GM23338 (cell line): ENCODE data around the gene RAB36. TPM values are rescaled to one million over a fixed set of nuclear protein-coding genes. Genes with fewer than 3 reads are reported as not detected.

Source experiments
- ATAC-seq: fragments of 200-7000 bp; cut with Tn5 transposase; 3 replicates; pipeline ENCODE4 v1.9.1; 2020
- DNase-seq: peaks from one replicate; pipeline ENCODE4 v3.0.0-alpha.2; 2015; ENCODE audit warnings: low spot score
- H2AFZ ChIP-seq: fragments of 200-600 bp; sonication (generic); 2 replicates; pipeline ENCODE4 v1.8.0; 2016; ENCODE audit warnings: antibody characterized with exemption, mild to moderate bottlenecking, moderate library complexity
- H3F3A ChIP-seq: fragments of 200-600 bp; sonication (generic); replicated peaks from 2 replicates; pipeline ENCODE4 v1.8.0; 2017; ENCODE audit warnings: antibody characterized with exemption, mixed run types, low read depth
- H3K27ac ChIP-seq: fragments of 200-600 bp; sonication (generic); 2 replicates; pipeline ENCODE4 v1.6.1; 2016; ENCODE audit warnings: low read depth
- H3K27me3 ChIP-seq: fragments of 200-600 bp; sonication (generic); 2 replicates; pipeline ENCODE4 v1.8.0; 2016; ENCODE audit warnings: mild to moderate bottlenecking, mixed run types, moderate library complexity; ENCODE audit not compliant: insufficient read depth
- H3K36me3 ChIP-seq: fragments of 200-600 bp; sonication (generic); 2 replicates; pipeline ENCODE4 v1.8.0; 2016; ENCODE audit warnings: mild to moderate bottlenecking; ENCODE audit not compliant: insufficient read depth
- H3K4me1 ChIP-seq: fragments of 200-600 bp; sonication (generic); 2 replicates; pipeline ENCODE4 v1.8.0; 2016; ENCODE audit warnings: mild to moderate bottlenecking, moderate library complexity; ENCODE audit not compliant: insufficient read depth
- H3K4me2 ChIP-seq: fragments of 200-600 bp; sonication (generic); 2 replicates; pipeline ENCODE4 v1.7.1; 2017; ENCODE audit warnings: mixed run types
- H3K4me3 ChIP-seq: fragments of 200-600 bp; sonication (generic); 2 replicates; pipeline ENCODE4 v1.6.1; 2016; ENCODE audit warnings: mixed run types
- H3K79me2 ChIP-seq: fragments of 200-600 bp; sonication (generic); replicated peaks from 2 replicates; pipeline ENCODE4 v1.8.0; 2017; ENCODE audit warnings: mild to moderate bottlenecking; ENCODE audit not compliant: insufficient read depth
- H3K9me2 ChIP-seq: fragments of 200-600 bp; sonication (generic); 2 replicates; pipeline ENCODE4 v1.8.0; 2017; ENCODE audit not compliant: insufficient read depth
- H4K20me1 ChIP-seq: fragments of 200-600 bp; sonication (generic); replicated peaks from 2 replicates; pipeline ENCODE4 v1.8.0; 2017; ENCODE audit warnings: mild to moderate bottlenecking; ENCODE audit not compliant: insufficient read depth
- H3K27ac Mint-ChIP-seq: 2 replicates; pipeline ENCODE4 v1.8.0; 2020; ENCODE audit warnings: inconsistent platforms, mild to moderate bottlenecking, moderate library complexity, mixed read lengths
- H3K27me3 Mint-ChIP-seq: 3 replicates; pipeline ENCODE4 v1.8.0; 2022; ENCODE audit warnings: low read depth, mild to moderate bottlenecking, moderate library complexity, mixed read lengths, inconsistent platforms; ENCODE audit not compliant: insufficient read depth, poor library complexity
- H3K36me3 Mint-ChIP-seq: 3 replicates; pipeline ENCODE4 v1.8.0; 2021; ENCODE audit warnings: low read depth, mild to moderate bottlenecking, inconsistent platforms, moderate library complexity, mixed read lengths
- H3K4me1 Mint-ChIP-seq: 3 replicates; pipeline ENCODE4 v1.8.0; 2020; ENCODE audit warnings: mild to moderate bottlenecking, inconsistent platforms, mixed read lengths
- H3K4me3 Mint-ChIP-seq: 3 replicates; pipeline ENCODE4 v1.8.0; 2021; ENCODE audit warnings: moderate library complexity, mild to moderate bottlenecking, inconsistent platforms, mixed read lengths
- H3K9me3 Mint-ChIP-seq: 3 replicates; pipeline ENCODE4 v1.8.0; 2020; ENCODE audit warnings: moderate library complexity, mild to moderate bottlenecking, inconsistent platforms, mixed read lengths
- CREB1 ChIP-seq: fragments of 250-450 bp; sonication (Bioruptor Pico); IDR thresholded peaks from 2 replicates; pipeline ENCODE4 v1.5.0; 2020; ENCODE audit warnings: low read depth, mild to moderate bottlenecking, moderate library complexity
- EZH2 ChIP-seq: fragments of 200-600 bp; sonication (generic); IDR thresholded peaks from one replicate; pipeline ENCODE4 v1.8.0; 2017; ENCODE audit warnings: antibody characterized with exemption, mild to moderate bottlenecking, low read depth; ENCODE audit not compliant: unreplicated experiment
- EZH2phosphoT487 ChIP-seq: fragments of 200-600 bp; sonication (generic); IDR thresholded peaks from one replicate; pipeline ENCODE4 v1.8.1; 2018; ENCODE audit warnings: antibody characterized with exemption; ENCODE audit not compliant: unreplicated experiment
- JUNB ChIP-seq: IDR thresholded peaks from one replicate; pipeline ENCODE4 v1.6.1; 2016; ENCODE audit warnings: antibody characterized with exemption; ENCODE audit not compliant: unreplicated experiment
- NANOG ChIP-seq: IDR thresholded peaks from 2 replicates; pipeline ENCODE4 v1.6.1; 2016; ENCODE audit warnings: antibody characterized with exemption, borderline replicate concordance
- POLR2AphosphoS5 ChIP-seq: IDR thresholded peaks from 2 replicates; pipeline ENCODE4 v1.6.1; 2016; ENCODE audit warnings: antibody characterized with exemption, low read depth
- STAT1 ChIP-seq: IDR thresholded peaks from one replicate; pipeline ENCODE4 v1.6.1; 2016; ENCODE audit warnings: antibody characterized with exemption; ENCODE audit not compliant: unreplicated experiment
- ZNF114 ChIP-seq: fragments of 250-450 bp; sonication (Bioruptor Pico); IDR thresholded peaks from 2 replicates; pipeline ENCODE4 v1.5.0; 2020; ENCODE audit warnings: mild to moderate bottlenecking, moderate library complexity
- ZNF331 ChIP-seq: fragments of 250-450 bp; sonication (Bioruptor Pico); IDR thresholded peaks from 2 replicates; pipeline ENCODE4 v1.5.0; 2020; ENCODE audit warnings: low read depth, mild to moderate bottlenecking, moderate library complexity
- polyA plus RNA-seq: library from polyadenylated mRNA; unstranded; fragments of >200 nt; fragmentation: Nextera tagmentation; extraction: Ambion mirVana; gene quantifications from 2 replicates; pipeline ENCODE4 v1.2.1, GENCODE V29; 2016
- total RNA-seq: library from RNA; depleted of rRNA; stranded (reverse); fragments of >200 nt; shearing (Covaris generic); gene quantifications from 2 replicates; pipeline ENCODE4 v1.2.3, GENCODE V29; 2014
- TF ChIP-seq, protein P1 (sequence below): IDR thresholded peaks from 2 replicates; pipeline ENCODE4 v1.6.1; 2016; ENCODE audit warnings: antibody characterized with exemption
- TF ChIP-seq, protein P2 (sequence below), 2 experiments: fragments of 200-600 bp in 1 of 2; sonication (generic) in 1 of 2; conservative IDR thresholded peaks; 2 replicates each; pipeline versions ENCODE4 v1.5.1 to v1.6.1; 2016 to 2017; ENCODE audit warnings: antibody characterized with exemption in 2 of 2, low read depth in 2 of 2, mild to moderate bottlenecking in 2 of 2, moderate library complexity in 1 of 2
- TF ChIP-seq, protein P3 (sequence below): fragments of 250-450 bp; sonication (Bioruptor Pico); IDR thresholded peaks from 2 replicates; pipeline ENCODE4 v1.5.0; 2020; ENCODE audit warnings: mild to moderate bottlenecking, moderate library complexity

Gene RAB36
- total and polyA plus RNA-seq, 2 experiments from 2014 or later, result 0.58 to 1.2 TPM

DNA sequence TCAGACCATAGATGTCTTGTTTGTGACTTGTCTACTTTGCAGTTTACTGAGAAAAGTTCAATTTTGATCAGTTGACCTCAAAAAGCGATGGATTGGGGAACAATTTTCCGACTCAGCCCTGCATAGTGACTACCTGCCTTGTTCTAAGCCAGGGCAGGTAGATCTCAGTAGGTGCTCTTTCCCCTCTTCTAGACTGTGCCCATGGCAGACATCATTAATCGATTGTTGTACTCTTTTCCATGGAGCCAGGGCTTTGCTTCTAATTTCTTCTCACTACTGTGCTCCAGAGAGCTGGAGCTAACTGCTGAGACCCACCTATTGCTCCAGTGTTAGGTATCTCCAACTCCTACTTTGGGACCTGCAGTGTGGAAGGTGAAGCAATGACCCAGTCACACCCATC, 9.9 kb downstream of the RAB36 start:
- Histone ChIP-seq H4K20me1 (no peaks in the 10 kb centered on the region), H3F3A (no peaks in the 10 kb centered on the region), H3K4me1 (peaks cover 6% of the 10 kb centered on the region), H2AFZ (no peak overlapping the region), H3K27me3 (no peaks in the 10 kb centered on the region), H3K9me2 (no peaks in the 10 kb centered on the region), H3K4me3 (no peak overlapping the region), H3K27ac (no peak overlapping the region), H3K4me2 (no peak overlapping the region), H3K79me2 (no peaks in the 10 kb centered on the region), H3K36me3 (no peaks in the 10 kb centered on the region)
- no peak for DNase-seq
- Mint-ChIP-seq H3K4me1 (peaks cover 39% of the 10 kb centered on the region), H3K36me3 (no peaks in the 10 kb centered on the region), H3K27ac (no peak overlapping the region), H3K4me3 (no peak overlapping the region; the same call in 2 of the 3 replicates), H3K27me3 (peaks cover 26% of the 10 kb centered on the region), H3K9me3 (no peaks in the 10 kb centered on the region; the same call in 2 of the 3 replicates)
- no peak for ATAC-seq
- no peak for TF ChIP-seq JUNB
- no peak for TF ChIP-seq ZNF331 (CRISPR knock-in tag)
- TF ChIP-seq EZH2phosphoT487, result no peak
- TF ChIP-seq, protein P1, sequence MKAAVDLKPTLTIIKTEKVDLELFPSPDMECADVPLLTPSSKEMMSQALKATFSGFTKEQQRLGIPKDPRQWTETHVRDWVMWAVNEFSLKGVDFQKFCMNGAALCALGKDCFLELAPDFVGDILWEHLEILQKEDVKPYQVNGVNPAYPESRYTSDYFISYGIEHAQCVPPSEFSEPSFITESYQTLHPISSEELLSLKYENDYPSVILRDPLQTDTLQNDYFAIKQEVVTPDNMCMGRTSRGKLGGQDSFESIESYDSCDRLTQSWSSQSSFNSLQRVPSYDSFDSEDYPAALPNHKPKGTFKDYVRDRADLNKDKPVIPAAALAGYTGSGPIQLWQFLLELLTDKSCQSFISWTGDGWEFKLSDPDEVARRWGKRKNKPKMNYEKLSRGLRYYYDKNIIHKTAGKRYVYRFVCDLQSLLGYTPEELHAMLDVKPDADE, result no peak
- TF ChIP-seq, protein P2, sequence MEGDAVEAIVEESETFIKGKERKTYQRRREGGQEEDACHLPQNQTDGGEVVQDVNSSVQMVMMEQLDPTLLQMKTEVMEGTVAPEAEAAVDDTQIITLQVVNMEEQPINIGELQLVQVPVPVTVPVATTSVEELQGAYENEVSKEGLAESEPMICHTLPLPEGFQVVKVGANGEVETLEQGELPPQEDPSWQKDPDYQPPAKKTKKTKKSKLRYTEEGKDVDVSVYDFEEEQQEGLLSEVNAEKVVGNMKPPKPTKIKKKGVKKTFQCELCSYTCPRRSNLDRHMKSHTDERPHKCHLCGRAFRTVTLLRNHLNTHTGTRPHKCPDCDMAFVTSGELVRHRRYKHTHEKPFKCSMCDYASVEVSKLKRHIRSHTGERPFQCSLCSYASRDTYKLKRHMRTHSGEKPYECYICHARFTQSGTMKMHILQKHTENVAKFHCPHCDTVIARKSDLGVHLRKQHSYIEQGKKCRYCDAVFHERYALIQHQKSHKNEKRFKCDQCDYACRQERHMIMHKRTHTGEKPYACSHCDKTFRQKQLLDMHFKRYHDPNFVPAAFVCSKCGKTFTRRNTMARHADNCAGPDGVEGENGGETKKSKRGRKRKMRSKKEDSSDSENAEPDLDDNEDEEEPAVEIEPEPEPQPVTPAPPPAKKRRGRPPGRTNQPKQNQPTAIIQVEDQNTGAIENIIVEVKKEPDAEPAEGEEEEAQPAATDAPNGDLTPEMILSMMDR (conservative IDR thresholded peaks at IDR 0.05; ENCODE audit: low read depth in 2 of 2), result no peak
- no peak for TF ChIP-seq CREB1 (CRISPR knock-in tag)
- no peak for TF ChIP-seq EZH2
- no peak for TF ChIP-seq POLR2AphosphoS5
- no peak for TF ChIP-seq ZNF114 (CRISPR knock-in tag)
- no peak for TF ChIP-seq NANOG
- no peak for TF ChIP-seq STAT1
- TF ChIP-seq, protein P3, sequence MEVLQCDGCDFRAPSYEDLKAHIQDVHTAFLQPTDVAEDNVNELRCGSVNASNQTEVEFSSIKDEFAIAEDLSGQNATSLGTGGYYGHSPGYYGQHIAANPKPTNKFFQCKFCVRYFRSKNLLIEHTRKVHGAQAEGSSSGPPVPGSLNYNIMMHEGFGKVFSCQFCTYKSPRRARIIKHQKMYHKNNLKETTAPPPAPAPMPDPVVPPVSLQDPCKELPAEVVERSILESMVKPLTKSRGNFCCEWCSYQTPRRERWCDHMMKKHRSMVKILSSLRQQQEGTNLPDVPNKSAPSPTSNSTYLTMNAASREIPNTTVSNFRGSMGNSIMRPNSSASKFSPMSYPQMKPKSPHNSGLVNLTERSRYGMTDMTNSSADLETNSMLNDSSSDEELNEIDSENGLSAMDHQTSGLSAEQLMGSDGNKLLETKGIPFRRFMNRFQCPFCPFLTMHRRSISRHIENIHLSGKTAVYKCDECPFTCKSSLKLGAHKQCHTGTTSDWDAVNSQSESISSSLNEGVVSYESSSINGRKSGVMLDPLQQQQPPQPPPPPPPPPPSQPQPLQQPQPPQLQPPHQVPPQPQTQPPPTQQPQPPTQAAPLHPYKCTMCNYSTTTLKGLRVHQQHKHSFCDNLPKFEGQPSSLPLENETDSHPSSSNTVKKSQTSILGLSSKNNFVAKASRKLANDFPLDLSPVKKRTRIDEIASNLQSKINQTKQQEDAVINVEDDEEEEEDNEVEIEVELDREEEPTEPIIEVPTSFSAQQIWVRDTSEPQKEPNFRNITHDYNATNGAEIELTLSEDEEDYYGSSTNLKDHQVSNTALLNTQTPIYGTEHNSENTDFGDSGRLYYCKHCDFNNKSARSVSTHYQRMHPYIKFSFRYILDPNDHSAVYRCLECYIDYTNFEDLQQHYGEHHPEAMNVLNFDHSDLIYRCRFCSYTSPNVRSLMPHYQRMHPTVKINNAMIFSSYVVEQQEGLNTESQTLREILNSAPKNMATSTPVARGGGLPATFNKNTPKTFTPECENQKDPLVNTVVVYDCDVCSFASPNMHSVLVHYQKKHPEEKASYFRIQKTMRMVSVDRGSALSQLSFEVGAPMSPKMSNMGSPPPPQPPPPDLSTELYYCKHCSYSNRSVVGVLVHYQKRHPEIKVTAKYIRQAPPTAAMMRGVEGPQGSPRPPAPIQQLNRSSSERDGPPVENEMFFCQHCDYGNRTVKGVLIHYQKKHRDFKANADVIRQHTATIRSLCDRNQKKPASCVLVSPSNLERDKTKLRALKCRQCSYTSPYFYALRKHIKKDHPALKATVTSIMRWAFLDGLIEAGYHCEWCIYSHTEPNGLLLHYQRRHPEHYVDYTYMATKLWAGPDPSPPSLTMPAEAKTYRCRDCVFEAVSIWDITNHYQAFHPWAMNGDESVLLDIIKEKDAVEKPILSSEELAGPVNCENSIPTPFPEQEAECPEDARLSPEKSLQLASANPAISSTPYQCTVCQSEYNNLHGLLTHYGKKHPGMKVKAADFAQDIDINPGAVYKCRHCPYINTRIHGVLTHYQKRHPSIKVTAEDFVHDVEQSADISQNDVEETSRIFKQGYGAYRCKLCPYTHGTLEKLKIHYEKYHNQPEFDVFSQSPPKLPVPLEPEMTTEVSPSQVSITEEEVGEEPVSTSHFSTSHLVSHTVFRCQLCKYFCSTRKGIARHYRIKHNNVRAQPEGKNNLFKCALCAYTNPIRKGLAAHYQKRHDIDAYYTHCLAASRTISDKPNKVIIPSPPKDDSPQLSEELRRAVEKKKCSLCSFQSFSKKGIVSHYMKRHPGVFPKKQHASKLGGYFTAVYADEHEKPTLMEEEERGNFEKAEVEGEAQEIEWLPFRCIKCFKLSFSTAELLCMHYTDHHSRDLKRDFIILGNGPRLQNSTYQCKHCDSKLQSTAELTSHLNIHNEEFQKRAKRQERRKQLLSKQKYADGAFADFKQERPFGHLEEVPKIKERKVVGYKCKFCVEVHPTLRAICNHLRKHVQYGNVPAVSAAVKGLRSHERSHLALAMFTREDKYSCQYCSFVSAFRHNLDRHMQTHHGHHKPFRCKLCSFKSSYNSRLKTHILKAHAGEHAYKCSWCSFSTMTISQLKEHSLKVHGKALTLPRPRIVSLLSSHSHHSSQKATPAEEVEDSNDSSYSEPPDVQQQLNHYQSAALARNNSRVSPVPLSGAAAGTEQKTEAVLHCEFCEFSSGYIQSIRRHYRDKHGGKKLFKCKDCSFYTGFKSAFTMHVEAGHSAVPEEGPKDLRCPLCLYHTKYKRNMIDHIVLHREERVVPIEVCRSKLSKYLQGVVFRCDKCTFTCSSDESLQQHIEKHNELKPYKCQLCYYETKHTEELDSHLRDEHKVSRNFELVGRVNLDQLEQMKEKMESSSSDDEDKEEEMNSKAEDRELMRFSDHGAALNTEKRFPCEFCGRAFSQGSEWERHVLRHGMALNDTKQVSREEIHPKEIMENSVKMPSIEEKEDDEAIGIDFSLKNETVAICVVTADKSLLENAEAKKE, result no peak
